HEK293T (cell line): ENCODE measurements around the gene SERPINA4.

Source experiments
- ARNT ChIP-seq: fragments of 450-650 bp; IDR thresholded peaks from 2 replicates; pipeline ENCODE4 v1.6.1; 2017; ENCODE audit warnings: mild to moderate bottlenecking
- BHLHE40 ChIP-seq: fragments of 450-650 bp; IDR thresholded peaks from 2 replicates; pipeline ENCODE4 v1.6.1; 2016; ENCODE audit warnings: mild to moderate bottlenecking, moderate library complexity, borderline replicate concordance
- ELF4 ChIP-seq: fragments of 450-650 bp; IDR thresholded peaks from 2 replicates; pipeline ENCODE4 v1.6.1; 2017; ENCODE audit warnings: antibody characterized with exemption
- FOXK2 ChIP-seq: fragments of 450-650 bp; IDR thresholded peaks from 2 replicates; pipeline ENCODE4 v1.6.1; 2016; ENCODE audit warnings: mild to moderate bottlenecking
- HDGF ChIP-seq: fragments of 450-650 bp; IDR thresholded peaks from 2 replicates; pipeline ENCODE4 v1.6.1; 2017; ENCODE audit warnings: antibody characterized with exemption, borderline replicate concordance
- L3MBTL2 ChIP-seq: fragments of 450-650 bp; conservative IDR thresholded peaks from 2 replicates; pipeline ENCODE4 v1.6.1; 2016; ENCODE audit warnings: mild to moderate bottlenecking
- PKNOX1 ChIP-seq: fragments of 450-650 bp; IDR thresholded peaks from 2 replicates; pipeline ENCODE4 v1.6.1; 2016
- SP1 ChIP-seq: fragments of 450-650 bp; IDR thresholded peaks from 2 replicates; pipeline ENCODE4 v1.6.1; 2017
- SUZ12 ChIP-seq: fragments of 450-650 bp; IDR thresholded peaks from 2 replicates; pipeline ENCODE4 v1.6.1; 2016; ENCODE audit warnings: mild to moderate bottlenecking
- ZNF384 ChIP-seq: fragments of 450-650 bp; IDR thresholded peaks from 2 replicates; pipeline ENCODE4 v1.6.1; 2016

DNA sequence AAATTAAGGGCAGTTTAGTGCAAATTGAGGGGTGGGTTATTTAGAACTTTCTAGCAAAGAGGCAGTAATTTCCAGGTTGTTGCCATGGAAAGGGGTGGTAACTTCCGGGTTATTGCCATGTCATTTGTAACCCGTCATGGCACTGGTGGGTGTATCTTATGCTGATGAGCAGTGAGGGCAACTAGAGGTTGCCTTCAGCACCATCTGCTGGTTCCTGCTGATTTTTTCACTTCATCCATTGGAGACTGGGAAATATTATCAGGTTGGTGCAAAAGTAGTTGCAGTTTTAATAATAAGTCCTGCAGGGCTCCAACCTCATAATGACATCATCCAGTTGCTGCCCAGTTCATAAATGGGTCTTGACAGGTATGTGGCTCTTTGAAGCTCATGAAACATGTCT is 24.4 kb upstream of the SERPINA4 start:
- TF ChIP-seq FOXK2 (no peak), SUZ12 (no peak), L3MBTL2 (no peak), ARNT (no peak), ELF4 (no peak; the same call in 1 of the 2 replicates), HDGF (no peak), BHLHE40 (no peak), ZNF384 (no peak), PKNOX1 (peak; percentile 38; the same call in 1 of the 2 replicates), SP1 (no peak)
